NCI-H526 (cell line): Measurements from ENCODE around the gene ZNF100.
"Not testable (repeated sequence)": the region's sequence is repeated elsewhere in the genome, so short reads cannot be mapped to it uniquely, and the experiment has no call there.

Source experiments
- DNase-seq, 2 experiments: peaks; one replicate each; lab custom pipeline; 2025; lab: John Stamatoyannopoulos, UW

ZNF100 gene

GRCh38 chr19:21767065-21767800, at the start of gene ZNF100:
Gene ZNF100, minus strand, starts transcription at chr19:21767579. Its CDS starts 150 bp downstream, at chr19:21767429.
- peak; percentile 83 to 91 for DNase-seq

DNA sequence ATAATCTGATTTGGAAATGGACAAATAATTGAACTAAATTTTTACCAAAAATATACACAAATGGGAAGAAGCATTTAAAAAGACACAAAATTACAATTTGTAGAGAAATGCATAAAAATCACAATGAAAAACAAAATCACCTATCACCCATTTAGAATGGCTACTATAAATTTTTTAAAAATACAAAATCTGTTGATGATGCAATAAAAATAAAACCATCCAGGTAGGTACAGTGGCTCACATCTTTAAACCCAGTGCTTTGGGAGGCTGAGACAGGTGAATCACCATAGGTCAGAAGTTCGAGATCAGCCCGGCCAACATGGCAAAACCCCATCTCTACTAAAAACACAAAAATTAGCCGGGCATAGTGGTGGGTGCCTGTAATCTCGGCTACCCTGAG, 45.1 kb upstream of the ZNF100 start:
- DNase-seq: no peak

- DNase-seq: not testable (repeated sequence)
These were observed 41.1 kb upstream of the ZNF100 start for GRCh38 chr19:21808400-21809000.

DNA sequence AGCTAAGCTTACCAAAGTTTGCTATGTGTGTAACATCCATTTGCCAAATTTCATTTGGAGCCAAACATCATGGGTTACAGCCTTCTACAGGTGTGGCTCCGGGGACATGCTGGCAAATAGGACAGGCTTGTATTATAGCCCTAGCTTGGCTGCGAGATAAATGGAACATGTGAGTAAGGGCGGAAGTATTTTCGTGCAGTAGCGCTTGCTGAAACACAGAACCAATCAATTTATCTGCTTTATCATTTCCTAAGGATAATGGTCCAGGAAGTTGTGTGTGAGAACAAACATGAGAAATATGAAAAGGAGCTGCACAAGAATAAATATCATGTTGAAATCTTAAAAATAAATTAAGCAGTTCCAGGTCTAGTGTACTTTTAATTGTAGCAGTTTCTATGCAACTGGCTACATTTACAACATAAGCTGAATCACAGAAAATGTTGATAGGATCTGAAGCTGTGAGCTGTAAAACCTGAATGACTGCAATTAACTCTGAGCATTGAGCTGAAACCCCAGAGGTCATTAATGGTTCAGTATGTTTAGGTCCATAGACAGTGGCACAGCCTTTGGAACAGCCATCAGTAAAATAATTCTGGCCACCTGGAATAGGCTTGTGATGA, 22.2 kb upstream of the ZNF100 start:
- DNase-seq: no peak

GRCh38 chr19:21786936-21787335, 19.6 kb upstream of the ZNF100 start:
- DNase-seq: no peak

DNA sequence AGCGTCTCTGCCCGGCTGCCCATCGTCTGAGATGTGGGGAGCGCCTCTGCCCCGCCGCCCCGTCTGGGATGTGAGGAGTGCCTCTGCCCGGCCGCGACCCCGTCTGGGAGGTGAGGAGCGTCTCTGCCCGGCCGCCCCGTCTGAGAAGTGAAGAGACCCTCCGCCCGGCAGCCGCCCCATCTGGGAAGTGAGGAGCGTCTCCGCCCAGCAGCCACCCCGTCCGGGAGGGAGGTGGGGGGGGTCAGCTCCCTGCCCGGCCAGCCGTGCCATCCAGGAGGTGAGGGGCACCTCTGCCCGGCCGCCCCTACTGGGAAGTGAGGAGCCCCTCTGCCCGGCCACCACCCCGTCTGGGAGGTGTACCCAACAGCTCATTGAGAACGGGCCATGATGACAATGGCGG, 8.4 kb upstream of the ZNF100 start:
- DNase-seq: not testable (repeated sequence)

DNA sequence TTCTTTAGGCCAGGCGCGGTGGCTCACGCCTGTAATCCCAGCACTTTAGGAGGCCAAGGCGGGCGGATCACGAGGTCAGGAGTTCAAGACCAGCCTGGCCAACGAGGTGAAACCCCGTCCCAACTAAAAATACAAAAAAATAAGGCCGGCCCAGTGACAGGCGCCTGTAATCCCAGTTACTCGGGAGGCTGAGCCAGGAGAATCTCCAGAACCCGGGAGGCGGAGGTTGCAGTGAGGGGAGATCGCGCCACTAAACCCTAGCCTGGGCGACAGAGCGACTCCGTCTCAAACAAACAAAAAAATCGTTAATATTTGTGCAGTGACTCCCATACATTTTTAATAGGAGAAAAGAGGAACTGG, 694 bp downstream of the ZNF100 start:
- DNase-seq: not testable (repeated sequence)

DNA sequence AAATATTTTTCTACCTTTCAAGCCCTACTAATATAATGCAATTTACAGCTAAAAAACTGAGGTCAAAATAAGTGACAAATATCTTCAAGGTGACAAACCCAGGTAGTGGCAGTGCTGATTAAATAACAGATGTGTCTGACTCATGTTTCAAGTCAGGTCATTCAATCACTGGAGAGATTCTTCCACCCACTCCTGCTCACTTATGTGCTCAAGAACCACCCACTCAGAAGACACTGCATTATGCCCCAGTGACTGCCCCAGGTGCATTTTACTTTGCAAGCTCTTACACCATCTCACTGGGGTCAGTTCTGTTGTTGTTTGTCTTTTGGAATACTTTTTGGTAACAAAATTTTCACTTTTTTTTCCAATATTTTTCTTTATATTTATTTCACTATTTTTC, 2.2 kb downstream of the ZNF100 start:
- DNase-seq: no peak

GRCh38 chr19:21761547-21761946, 5.8 kb downstream of the ZNF100 start:
- DNase-seq: not testable (repeated sequence)

- no peak for DNase-seq
These were observed 9.1 kb downstream of the ZNF100 start for GRCh38 chr19:21758296-21758695.

DNA sequence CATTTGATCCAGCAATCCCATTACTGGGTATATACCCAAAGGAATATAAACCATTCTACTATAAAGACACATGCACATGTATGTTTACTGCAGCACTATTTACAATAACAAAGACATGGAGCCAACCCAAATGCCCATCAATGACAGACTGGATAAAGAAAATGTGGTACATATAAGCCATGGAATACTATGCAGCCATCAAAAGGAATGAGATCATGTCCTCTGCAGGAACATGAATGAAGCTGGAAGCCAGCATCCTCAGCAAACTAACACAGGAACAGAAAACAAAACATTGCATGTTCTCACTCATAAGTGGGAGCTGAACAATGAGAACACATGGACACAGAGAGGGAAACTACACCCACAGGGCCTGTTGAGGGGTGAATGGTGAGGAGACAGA, 11.8 kb downstream of the ZNF100 start:
- DNase-seq: not testable (repeated sequence)

- DNase-seq: no peak
These were observed 16.0 kb downstream of the ZNF100 start for GRCh38 chr19:21751384-21751783.

DNA sequence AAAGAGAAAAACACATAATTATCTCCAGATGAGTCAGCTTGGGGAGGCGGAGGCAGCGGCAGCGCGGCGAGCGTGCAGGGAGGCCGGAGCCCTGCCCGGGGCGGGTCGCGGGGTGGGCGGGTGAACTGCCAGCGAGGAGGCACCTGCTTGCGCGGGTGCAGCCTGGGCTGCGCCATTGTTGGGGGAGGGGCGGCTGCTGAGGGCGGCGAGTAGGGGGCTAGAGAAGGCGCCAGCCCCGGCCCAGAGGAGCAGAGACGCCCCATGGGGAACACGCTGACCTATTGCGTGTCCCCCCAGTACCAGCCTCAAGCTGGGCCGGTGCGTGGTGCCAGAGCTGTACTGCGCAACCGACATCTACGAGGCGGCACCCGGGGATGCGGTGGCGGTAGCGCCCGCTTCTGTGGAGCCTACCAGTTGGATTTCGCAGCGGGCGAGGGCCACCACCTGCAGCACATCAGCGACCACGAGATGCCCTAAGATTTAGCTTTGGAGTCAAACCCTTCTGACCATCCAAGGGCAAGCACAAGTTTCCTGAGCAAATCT, 16.7 kb downstream of the ZNF100 start:
- no peak for DNase-seq

DNA sequence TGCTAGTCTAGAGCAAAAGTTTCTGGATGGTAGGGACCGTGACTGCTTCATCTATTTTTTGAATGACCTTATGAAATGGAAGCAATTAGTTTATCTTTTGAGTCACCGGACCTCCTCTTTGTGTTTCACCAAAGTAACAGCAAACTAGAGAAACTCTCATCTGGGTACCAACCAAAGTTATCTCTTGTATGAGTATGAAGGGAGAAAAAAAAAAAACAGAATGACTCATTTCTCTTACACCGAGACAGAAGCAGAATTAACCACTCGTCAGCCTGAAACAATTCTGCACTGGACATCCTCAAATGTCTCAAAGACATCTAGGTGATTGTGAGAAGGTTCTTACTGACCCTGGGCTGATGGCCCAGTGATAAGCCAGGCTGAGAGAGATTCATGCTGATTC, 18.3 kb downstream of the ZNF100 start:
- no peak for DNase-seq

- DNase-seq: no peak
These were observed 19.3 kb downstream of the ZNF100 start for GRCh38 chr19:21748088-21748487.

DNA sequence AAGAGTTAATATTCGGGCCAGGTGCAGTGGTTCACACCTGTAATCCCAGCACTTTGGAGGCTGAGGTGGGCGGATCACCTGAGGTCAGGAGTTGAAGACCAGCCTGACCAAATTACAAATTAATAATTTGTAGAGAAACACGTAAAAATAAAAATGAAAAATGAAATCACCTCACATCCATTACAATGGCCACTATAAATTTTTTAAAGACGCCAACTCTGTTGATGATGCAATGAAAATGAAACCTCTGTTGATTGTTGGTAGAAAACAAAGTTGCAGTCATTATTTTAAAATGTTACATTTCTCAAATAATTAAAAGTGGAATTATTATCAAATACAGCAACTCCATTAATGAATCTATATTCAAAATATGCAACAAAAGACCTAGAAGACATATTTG, 26.8 kb downstream of the ZNF100 start:
- DNase-seq: no peak

GRCh38 chr19:21726942-21727747, 40.2 kb downstream of the ZNF100 start:
- DNase-seq: not testable (repeated sequence)

DNA sequence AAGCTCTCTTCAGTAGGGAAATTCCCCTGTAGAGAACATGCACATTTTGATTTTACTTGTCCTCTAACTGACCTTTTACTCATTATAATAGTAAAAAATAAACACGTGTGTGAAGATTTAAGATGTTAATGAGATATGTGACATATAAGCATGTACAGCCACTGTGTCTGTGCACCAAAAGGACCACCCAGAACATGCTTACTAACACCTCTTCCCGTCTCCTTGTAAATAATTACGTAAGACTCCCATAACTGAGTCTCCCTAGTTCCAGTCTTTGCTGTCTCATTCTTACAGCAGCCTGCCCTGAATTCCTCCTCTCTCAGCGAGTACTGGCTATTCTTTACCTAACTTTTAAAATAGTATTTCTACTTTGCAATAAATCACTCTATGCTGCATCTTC, 53.6 kb downstream of the ZNF100 start:
- DNase-seq: no peak

DNA sequence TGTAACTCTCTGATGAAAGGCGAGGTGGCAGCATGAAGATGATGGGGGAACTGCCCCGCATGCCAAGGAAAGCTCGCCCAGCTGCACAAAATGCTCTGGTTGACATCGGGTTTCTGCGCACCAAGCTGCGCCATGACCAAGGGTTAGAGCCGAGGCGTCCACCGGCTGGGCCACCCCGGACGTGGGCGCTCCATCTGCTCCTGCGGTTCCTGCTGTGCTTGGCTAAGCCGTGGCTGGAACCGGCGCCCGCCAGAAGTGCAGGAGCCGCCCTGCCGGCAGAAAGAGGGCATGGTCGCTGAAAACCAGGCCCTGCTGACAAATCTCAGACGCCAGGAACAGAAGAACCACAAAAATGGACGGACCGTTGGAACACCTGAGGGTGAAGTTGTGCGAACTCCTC, 57.9 kb downstream of the ZNF100 start:
- DNase-seq: no peak

- not testable (repeated sequence) for DNase-seq
These were observed 59.5 kb downstream of the ZNF100 start for GRCh38 chr19:21707878-21708277.

GRCh38 chr19:21707065-21707464, 60.3 kb downstream of the ZNF100 start:
- DNase-seq: no peak

DNA sequence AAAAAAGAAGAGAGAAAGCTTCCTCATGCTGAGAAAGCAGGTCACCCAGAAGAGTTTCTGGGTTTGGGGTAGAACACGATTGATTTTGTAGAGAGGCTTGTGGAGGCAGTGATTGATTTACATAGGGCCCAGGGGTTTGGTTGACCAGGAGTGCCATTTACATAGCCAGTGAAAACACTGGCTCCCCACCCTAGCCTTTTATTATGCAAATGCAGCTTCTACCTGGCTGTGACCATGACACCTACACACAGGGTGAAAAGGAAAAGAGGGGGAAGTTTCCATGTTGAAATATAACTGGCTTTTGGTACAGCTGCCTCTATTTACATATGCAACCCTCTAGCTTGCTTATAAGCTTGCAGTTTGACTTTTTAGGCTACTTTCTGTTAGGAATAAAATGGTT, 62.0 kb downstream of the ZNF100 start:
- no peak for DNase-seq
